OCI-LY7 (cell line): ENCODE data around the gene PRR33. TPM values are rescaled to one million over a fixed set of nuclear protein-coding genes. Genes with fewer than 3 reads are reported as not detected.
A peak's percentile ranks its signal among the peaks of the same experiment; 100 is the strongest.

Source experiments
- BruUV-seq: library from RNA; stranded (reverse); fragments of 400-500 nt; replicated peaks from 2 replicates; lab custom pipeline; 2021; lab: Mats Ljungman, UMichigan
- CTCF ChIA-PET: fragments of 300-600 bp; sonication (Branson Sonifier 250); formaldehyde crosslinking; loops from one replicate; lab custom pipeline; 2022; ENCODE audit warnings: antibody characterized with exemption; ENCODE audit not compliant: unreplicated experiment; lab: Charles Lee
- POLR2A ChIA-PET: fragments of 300-600 bp; sonication (Branson Sonifier 250); formaldehyde crosslinking; loops from one replicate; lab custom pipeline; 2022; ENCODE audit warnings: antibody characterized with exemption; lab: Charles Lee
- DNase-seq: peaks from one replicate; pipeline ENCODE4 v3.0.0-alpha.2; 2015; ENCODE audit warnings: low spot score
- H2AFZ ChIP-seq: fragments of 200-600 bp; sonication (generic), shearing (Covaris generic); 2 replicates; pipeline ENCODE4 v1.6.1; 2014; ENCODE audit warnings: mild to moderate bottlenecking, antibody characterized with exemption, low read length, moderate library complexity
- H3K27ac ChIP-seq: fragments of 200-600 bp; sonication (generic); 2 replicates; pipeline ENCODE4 v1.5.1; 2014; ENCODE audit warnings: mixed run types, low read depth, mild to moderate bottlenecking, moderate library complexity, low read length, inconsistent platforms; ENCODE audit not compliant: poor library complexity, severe bottlenecking
- H3K36me3 ChIP-seq: fragments of 200-600 bp; sonication (generic); 2 replicates; pipeline ENCODE4 v1.6.1; 2014; ENCODE audit warnings: mild to moderate bottlenecking, antibody characterized with exemption, low read length, moderate library complexity, mixed read lengths; ENCODE audit not compliant: insufficient read depth
- H3K4me1 ChIP-seq: fragments of 200-600 bp; sonication (generic); 2 replicates; pipeline ENCODE4 v1.5.1; 2014; ENCODE audit warnings: mild to moderate bottlenecking, low read length; ENCODE audit not compliant: insufficient read depth, poor library complexity, severe bottlenecking
- H3K4me2 ChIP-seq: fragments of 200-600 bp; sonication (generic); 2 replicates; pipeline ENCODE4 v1.6.1; 2014; ENCODE audit warnings: mild to moderate bottlenecking, low read length
- H3K4me3 ChIP-seq: fragments of 200-600 bp; sonication (generic); 2 replicates; pipeline ENCODE4 v1.5.1; 2014; ENCODE audit warnings: mild to moderate bottlenecking, low read depth, low read length; ENCODE audit not compliant: poor library complexity, severe bottlenecking
- H3K79me2 ChIP-seq: fragments of 200-600 bp; sonication (generic); 2 replicates; pipeline ENCODE4 v1.6.1; 2016; ENCODE audit warnings: low read depth, mild to moderate bottlenecking, low read length, moderate library complexity, mixed read lengths; ENCODE audit not compliant: insufficient read depth
- H3K9me2 ChIP-seq: fragments of 200-600 bp; sonication (generic); 2 replicates; pipeline ENCODE4 v1.6.1; 2016; ENCODE audit warnings: mild to moderate bottlenecking, low read length, mixed read lengths; ENCODE audit not compliant: insufficient read depth
- H3K9me3 ChIP-seq: fragments of 200-600 bp; sonication (generic); 2 replicates; pipeline ENCODE4 v1.6.1; 2014; ENCODE audit warnings: mild to moderate bottlenecking, mixed run types, low read length, mixed read lengths
- H4K20me1 ChIP-seq: fragments of 200-600 bp; sonication (generic); 2 replicates; pipeline ENCODE4 v1.6.1; 2014; ENCODE audit warnings: mild to moderate bottlenecking, antibody characterized with exemption, low read length, moderate library complexity, mixed read lengths; ENCODE audit not compliant: insufficient read depth
- CTCF ChIP-seq: fragments of 200-600 bp; sonication (generic); conservative IDR thresholded peaks from 2 replicates; pipeline ENCODE4 v1.5.1; 2014; ENCODE audit warnings: mild to moderate bottlenecking, antibody characterized with exemption, low read length, moderate library complexity, mixed read lengths
- EZH2phosphoT487 ChIP-seq: fragments of 200-600 bp; sonication (generic); IDR thresholded peaks from 2 replicates; pipeline ENCODE4 v1.6.1; 2018; ENCODE audit warnings: low read depth, borderline replicate concordance, mild to moderate bottlenecking, mixed run types, antibody characterized with exemption, low read length, moderate library complexity, mixed read lengths
- intact Hi-C: fragments of 100-400 bp; cut with micrococcal nuclease; formaldehyde crosslinking; loops from one replicate; pipeline ENCODE4 v1.10.0; 2022; ENCODE audit not compliant: unreplicated experiment
- total RNA-seq, 2 experiments: library from RNA; depleted of rRNA in 1 of 2; stranded (reverse); fragments of >200 nt in 1 of 2; shearing (Covaris generic) in 1 of 2; gene quantifications; 2 replicates each; pipeline ENCODE4 v1.2.3, GENCODE V29; 2014 to 2022

PRR33 gene
- total RNA-seq, 2 experiments from 2014 or later: not detected

GRCh38 chr11:1852271-1852876 lies 39.3 kb downstream of the PRR33 start:
- Histone ChIP-seq H3K4me1 (peaks cover 53% of the 10 kb centered on the region), H2AFZ (peak overlapping the region; percentile 26; the same call in 1 of the 2 replicates), H3K79me2 (peaks cover 29% of the 10 kb centered on the region), H3K9me3 (no peaks in the 10 kb centered on the region), H3K9me2 (no peaks in the 10 kb centered on the region), H4K20me1 (peaks cover 10% of the 10 kb centered on the region), H3K4me2 (peak overlapping the region; percentile 85), H3K36me3 (no peaks in the 10 kb centered on the region; the same call in 1 of the 2 replicates), H3K4me3 (peak overlapping the region; percentile 93), H3K27ac (peak overlapping the region; percentile 96)
- intact Hi-C loops: loop anchor here (1.0 to 5.0 kb wide), 3 partner anchors 12 to 535 kb away; no protein-coding TSS in a partner anchor
- no peak for TF ChIP-seq CTCF
- no peak for TF ChIP-seq EZH2phosphoT487
- no TSS peak for BruUV-seq
- ChIA-PET CTCF (no interaction called here), POLR2A (interaction anchor here (1.3 kb wide), 2 partner anchors 12 to 13 kb away, joined by 3 to 4 read pairs; partner anchors contain the start of gene TNNI2)
- DNase-seq: no peak

- peak overlapping the region; percentile 72; the same call in 1 of the 2 replicates for H2AFZ ChIP-seq
- H3K4me1 ChIP-seq: peaks cover 53% of the 10 kb centered on the region
- H3K4me3 ChIP-seq: peak overlapping the region; percentile 93
- DNase-seq: no peak
- no peaks in the 10 kb centered on the region for H3K9me2 ChIP-seq
- no TSS peak for BruUV-seq
- peak overlapping the region; percentile 85 for H3K4me2 ChIP-seq
- H3K79me2 ChIP-seq: peaks cover 29% of the 10 kb centered on the region
- CTCF ChIA-PET: interaction anchor here (1.2 kb wide), 1 partner anchor 31 kb away, joined by 5 read pairs; no protein-coding TSS in a partner anchor
- TF ChIP-seq EZH2phosphoT487: no peak
- no peak for TF ChIP-seq CTCF
- H3K27ac ChIP-seq: peak overlapping the region; percentile 96
- POLR2A ChIA-PET: interaction anchor here (1.3 kb wide), 1 partner anchor 11 kb away, joined by 3 read pairs; no protein-coding TSS in a partner anchor
- peaks cover 10% of the 10 kb centered on the region for H4K20me1 ChIP-seq
- intact Hi-C loops: loop anchor here (1.0 to 5.0 kb wide), 3 partner anchors 11 to 536 kb away; no protein-coding TSS in a partner anchor
- no peaks in the 10 kb centered on the region; the same call in 1 of the 2 replicates for H3K36me3 ChIP-seq
- H3K9me3 ChIP-seq: no peaks in the 10 kb centered on the region
These were observed 40.1 kb downstream of the PRR33 start for GRCh38 chr11:1851468-1852180.
